ENCODE results near the gene C1orf53. TPM values are rescaled to one million over a fixed set of nuclear protein-coding genes. Genes with fewer than 3 reads are reported as not detected.

C1orf53 gene
- polyA plus RNA-seq (2012; ENCODE audit: insufficient read length, low read depth), result 1.9 TPM

DNA sequence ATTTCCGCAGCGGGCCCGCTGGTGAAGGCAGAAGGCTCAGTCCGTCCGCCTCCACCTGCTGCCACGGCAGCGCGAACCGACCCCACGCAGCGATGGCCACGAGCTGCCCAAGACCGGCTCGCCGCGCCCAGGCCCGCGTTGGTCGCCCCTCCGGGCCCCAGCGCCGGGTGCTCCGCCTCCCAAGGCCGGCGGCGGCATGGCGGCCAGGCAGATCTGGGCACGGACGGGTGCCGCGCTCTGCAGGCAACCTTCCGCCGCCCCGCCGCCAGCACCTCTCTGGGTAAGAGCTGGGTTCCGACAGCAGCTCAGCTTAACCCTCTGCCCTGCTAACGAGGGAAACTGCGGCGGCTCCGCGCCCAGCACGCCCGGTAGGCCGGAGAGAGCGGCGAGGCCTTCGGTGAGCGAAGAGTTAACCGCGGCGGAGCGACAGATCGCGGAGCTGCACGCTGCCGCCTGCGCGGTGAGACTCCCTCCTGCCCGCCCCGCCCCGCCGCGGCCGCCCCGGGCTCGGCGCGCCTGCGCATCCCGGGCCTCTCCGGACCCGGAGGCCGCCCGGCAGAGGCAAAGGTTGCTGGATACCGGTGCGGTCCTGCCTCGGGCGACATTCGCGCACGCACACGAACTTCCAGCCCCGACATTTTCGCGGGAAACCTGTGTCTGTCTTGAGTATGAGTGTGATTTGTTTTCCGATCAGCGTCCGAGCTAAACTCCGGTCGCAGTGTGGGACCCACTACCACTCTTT is at the start of gene C1orf53:
C1orf53 (plus strand) TSS at position 177 of the 742 bp plus-strand sequence; CDS start at position 197, 20 bp downstream.
- TF ChIP-seq TAF1 (IDR thresholded peaks at IDR 0.05; ENCODE audit: borderline replicate concordance, insufficient read depth, low read length) (peak; percentile 69), SIN3A (IDR thresholded peaks at IDR 0.05; ENCODE audit: borderline replicate concordance, insufficient read depth, low read length) (no peak), POLR2AphosphoS5 (IDR thresholded peaks at IDR 0.05; ENCODE audit: low read depth, low read length) (peak; percentile 74)
- TF ChIP-seq, protein P1, sequence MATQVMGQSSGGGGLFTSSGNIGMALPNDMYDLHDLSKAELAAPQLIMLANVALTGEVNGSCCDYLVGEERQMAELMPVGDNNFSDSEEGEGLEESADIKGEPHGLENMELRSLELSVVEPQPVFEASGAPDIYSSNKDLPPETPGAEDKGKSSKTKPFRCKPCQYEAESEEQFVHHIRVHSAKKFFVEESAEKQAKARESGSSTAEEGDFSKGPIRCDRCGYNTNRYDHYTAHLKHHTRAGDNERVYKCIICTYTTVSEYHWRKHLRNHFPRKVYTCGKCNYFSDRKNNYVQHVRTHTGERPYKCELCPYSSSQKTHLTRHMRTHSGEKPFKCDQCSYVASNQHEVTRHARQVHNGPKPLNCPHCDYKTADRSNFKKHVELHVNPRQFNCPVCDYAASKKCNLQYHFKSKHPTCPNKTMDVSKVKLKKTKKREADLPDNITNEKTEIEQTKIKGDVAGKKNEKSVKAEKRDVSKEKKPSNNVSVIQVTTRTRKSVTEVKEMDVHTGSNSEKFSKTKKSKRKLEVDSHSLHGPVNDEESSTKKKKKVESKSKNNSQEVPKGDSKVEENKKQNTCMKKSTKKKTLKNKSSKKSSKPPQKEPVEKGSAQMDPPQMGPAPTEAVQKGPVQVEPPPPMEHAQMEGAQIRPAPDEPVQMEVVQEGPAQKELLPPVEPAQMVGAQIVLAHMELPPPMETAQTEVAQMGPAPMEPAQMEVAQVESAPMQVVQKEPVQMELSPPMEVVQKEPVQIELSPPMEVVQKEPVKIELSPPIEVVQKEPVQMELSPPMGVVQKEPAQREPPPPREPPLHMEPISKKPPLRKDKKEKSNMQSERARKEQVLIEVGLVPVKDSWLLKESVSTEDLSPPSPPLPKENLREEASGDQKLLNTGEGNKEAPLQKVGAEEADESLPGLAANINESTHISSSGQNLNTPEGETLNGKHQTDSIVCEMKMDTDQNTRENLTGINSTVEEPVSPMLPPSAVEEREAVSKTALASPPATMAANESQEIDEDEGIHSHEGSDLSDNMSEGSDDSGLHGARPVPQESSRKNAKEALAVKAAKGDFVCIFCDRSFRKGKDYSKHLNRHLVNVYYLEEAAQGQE (IDR thresholded peaks at IDR 0.05; ENCODE audit: insufficient read depth in 1 of 2, low read depth in 2 of 2, low read length in 2 of 2), result 0 out of 4 replicates have a peak, but pooled peaks of 1 of the 2 experiments have one; percentile 5

DNA sequence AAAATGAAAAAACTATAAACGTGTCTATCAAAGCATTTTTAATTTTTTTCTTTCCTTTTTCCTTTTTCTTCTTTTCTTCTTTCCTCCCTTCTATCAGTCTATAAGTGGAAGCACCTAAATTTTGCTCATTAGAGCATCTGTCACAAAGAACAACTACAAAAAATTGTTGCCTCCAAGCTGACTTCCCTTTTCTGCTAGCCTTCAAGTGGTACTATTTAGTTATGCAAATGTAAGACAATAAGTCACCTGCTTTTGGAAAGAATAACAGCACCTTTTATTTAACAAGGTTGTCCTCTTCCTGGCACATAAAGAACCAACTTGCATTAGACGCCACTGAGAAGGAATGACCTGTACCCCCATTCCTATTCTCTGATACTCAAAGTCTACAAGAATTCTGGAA is 45.0 kb upstream of the C1orf53 start:
- TF ChIP-seq, protein P1 (IDR thresholded peaks at IDR 0.05; ENCODE audit: insufficient read depth in 1 of 2, low read depth in 2 of 2, low read length in 2 of 2), result no peak
- TF ChIP-seq FOXP2 (optimal IDR thresholded peaks at IDR 0.05; ENCODE audit: borderline replicate concordance, extremely low read depth, extremely low read length, insufficient read depth) (no peak), TAF1 (IDR thresholded peaks at IDR 0.05; ENCODE audit: borderline replicate concordance, insufficient read depth, low read length) (no peak), SIN3A (IDR thresholded peaks at IDR 0.05; ENCODE audit: borderline replicate concordance, insufficient read depth, low read length) (no peak), POLR2AphosphoS5 (IDR thresholded peaks at IDR 0.05; ENCODE audit: low read depth, low read length) (no peak)

DNA sequence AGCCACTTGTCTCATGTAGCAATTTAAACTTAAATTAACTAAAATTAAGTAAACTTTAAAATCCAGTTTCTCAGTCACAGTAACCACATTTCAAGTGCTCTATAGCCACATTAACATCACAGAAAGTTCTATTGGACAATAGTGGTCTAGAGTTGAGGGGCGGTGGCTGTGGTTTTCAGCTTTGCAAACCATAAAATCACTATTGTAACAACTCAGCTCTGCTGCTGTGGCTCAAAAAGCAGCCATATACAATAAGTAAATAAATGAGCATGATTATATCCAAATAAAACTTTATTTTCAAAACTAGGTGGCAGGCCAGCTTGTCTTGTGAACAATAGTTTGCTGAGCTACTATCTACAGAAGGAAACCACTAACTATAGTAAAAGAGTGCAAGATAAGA is 43.4 kb upstream of the C1orf53 start:
- TF ChIP-seq, protein P1 (IDR thresholded peaks at IDR 0.05; ENCODE audit: insufficient read depth in 1 of 2, low read depth in 2 of 2, low read length in 2 of 2), result no peak
- no peak for TF ChIP-seq TAF1 (IDR thresholded peaks at IDR 0.05; ENCODE audit: borderline replicate concordance, insufficient read depth, low read length)
- TF ChIP-seq POLR2AphosphoS5 (IDR thresholded peaks at IDR 0.05; ENCODE audit: low read depth, low read length), result no peak
- TF ChIP-seq FOXP2 (optimal IDR thresholded peaks at IDR 0.05; ENCODE audit: borderline replicate concordance, extremely low read depth, extremely low read length, insufficient read depth), result no peak
- TF ChIP-seq SIN3A (IDR thresholded peaks at IDR 0.05; ENCODE audit: borderline replicate concordance, insufficient read depth, low read length), result no peak

DNA sequence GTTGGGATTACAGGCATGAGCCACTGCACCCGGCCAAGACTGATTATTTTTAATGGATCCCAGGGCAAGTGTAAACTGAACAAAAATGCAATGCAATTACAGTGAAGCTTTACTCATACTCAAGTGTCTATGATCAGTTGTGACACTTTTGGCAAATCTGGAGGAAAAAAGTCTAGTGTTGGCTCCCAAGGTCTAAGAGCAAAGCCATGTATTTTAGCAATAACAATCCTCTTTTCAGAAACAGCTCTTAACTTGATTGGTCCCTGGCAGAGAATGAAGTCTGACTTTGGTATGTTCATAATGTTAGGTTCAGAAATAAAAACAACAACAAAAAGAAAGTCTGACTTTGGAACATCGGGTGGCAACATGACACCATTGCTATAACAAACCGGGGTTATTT is 40.2 kb upstream of the C1orf53 start:
- TF ChIP-seq TAF1 (IDR thresholded peaks at IDR 0.05; ENCODE audit: borderline replicate concordance, insufficient read depth, low read length), result no peak
- TF ChIP-seq, protein P1 (IDR thresholded peaks at IDR 0.05; ENCODE audit: insufficient read depth in 1 of 2, low read depth in 2 of 2, low read length in 2 of 2), result no peak
- TF ChIP-seq POLR2AphosphoS5 (IDR thresholded peaks at IDR 0.05; ENCODE audit: low read depth, low read length), result no peak
- no peak for TF ChIP-seq SIN3A (IDR thresholded peaks at IDR 0.05; ENCODE audit: borderline replicate concordance, insufficient read depth, low read length)
- TF ChIP-seq FOXP2 (optimal IDR thresholded peaks at IDR 0.05; ENCODE audit: borderline replicate concordance, extremely low read depth, extremely low read length, insufficient read depth), result no peak
